Right forelimb (tissue), 1 donor: ENCODE data around the gene TNFAIP6.
"Not testable (repeated sequence)": the region's sequence is repeated elsewhere in the genome, so short reads cannot be mapped to it uniquely, and the experiment has no call there.

ENCODE experiments used
- DNase-seq: peaks from one replicate; pipeline ENCODE4 v3.0.0-alpha.2; 2018

The TNFAIP6 gene, protein sequence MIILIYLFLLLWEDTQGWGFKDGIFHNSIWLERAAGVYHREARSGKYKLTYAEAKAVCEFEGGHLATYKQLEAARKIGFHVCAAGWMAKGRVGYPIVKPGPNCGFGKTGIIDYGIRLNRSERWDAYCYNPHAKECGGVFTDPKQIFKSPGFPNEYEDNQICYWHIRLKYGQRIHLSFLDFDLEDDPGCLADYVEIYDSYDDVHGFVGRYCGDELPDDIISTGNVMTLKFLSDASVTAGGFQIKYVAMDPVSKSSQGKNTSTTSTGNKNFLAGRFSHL

DNA sequence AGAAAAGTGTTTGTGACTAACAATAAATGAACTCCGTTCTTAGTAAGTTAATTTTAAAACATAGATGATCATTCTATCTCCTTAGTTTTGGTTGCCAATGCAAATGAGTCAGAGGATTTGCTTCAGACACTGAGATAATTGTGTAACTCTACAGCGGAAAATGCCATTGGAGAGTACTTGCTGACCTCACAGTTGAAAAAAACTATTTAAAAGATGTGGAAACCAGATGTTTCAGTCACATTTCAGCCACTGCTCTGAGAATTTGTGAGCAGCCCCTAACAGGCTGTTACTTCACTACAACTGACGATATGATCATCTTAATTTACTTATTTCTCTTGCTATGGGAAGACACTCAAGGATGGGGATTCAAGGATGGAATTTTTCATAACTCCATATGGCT is at the start of gene TNFAIP6:
Gene TNFAIP6, plus strand, starts transcription at position 234 of the 400 bp plus-strand sequence. Its CDS starts 75 bp downstream, at position 309.
- no peak for DNase-seq

GRCh38 chr2:151310313-151310712 is 47.1 kb upstream of the TNFAIP6 start:
- DNase-seq = not testable (repeated sequence)

DNA sequence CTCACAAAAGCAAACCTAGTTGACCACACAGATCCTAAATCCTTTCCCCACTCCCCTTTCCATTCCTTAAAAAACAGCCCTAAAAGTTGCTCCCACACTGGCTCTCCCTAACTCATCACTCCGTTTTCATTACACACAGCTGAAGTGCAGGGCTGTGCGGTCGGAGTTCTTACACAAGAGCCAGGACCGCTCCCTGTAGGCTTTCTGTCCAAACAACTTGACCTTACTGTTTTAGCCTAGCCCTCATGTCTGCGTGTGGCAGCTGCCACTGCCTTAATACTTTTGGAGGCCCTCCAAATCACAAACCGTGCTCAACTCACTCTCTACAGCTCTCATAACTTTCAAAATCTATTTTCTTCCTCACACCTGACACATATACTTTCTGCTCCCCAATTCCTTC is 45.0 kb upstream of the TNFAIP6 start:
- not testable (repeated sequence) for DNase-seq

- no peak for DNase-seq
Measured at GRCh38 chr2:151315381-151315903, 42.0 kb upstream of the TNFAIP6 start.

- DNase-seq = no peak
Measured at GRCh38 chr2:151325581-151326095, 31.8 kb upstream of the TNFAIP6 start.

DNA sequence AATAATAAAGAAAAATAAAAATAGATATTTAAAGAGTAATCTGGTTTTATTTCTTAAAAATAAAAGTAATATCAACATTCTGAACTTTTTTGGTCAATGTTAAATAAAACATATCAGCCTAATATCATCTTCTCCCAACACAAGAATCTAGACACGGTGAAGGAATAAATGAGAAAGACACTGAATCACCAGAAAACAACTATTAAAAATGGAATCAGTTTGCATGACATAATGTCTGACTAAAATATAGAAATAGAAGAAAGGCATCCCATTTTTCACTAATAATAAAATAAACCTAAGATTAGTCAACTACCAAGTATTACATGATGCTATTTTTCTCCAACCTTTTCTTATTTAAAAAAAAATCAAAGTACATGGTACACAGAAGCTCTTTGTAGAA is 30.8 kb upstream of the TNFAIP6 start:
- no peak for DNase-seq

- no peak for DNase-seq
Measured at GRCh38 chr2:151329998-151330397, 27.4 kb upstream of the TNFAIP6 start.

DNA sequence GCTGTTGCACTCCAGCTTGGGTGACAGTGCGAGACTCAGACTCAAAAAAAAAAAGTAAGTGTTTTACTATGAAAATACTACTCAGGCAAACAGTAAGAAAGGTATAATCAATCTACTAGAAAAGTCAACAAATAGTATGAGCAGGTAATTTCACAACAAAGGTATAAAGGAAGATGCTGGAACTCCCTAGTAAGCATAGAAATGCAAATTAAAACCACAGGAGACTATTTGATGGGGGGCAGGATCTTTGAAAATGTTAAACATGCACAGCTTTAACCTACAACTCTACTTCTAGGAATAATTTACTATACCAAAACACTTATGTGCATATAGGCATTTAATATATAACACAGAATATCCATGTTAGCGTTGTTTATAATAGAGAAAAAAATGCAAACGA is 24.3 kb upstream of the TNFAIP6 start:
- DNase-seq = no peak

GRCh38 chr2:151334082-151334815 is 23.1 kb upstream of the TNFAIP6 start:
- DNase-seq = no peak

GRCh38 chr2:151336863-151337371 is 20.5 kb upstream of the TNFAIP6 start:
- DNase-seq = no peak

DNA sequence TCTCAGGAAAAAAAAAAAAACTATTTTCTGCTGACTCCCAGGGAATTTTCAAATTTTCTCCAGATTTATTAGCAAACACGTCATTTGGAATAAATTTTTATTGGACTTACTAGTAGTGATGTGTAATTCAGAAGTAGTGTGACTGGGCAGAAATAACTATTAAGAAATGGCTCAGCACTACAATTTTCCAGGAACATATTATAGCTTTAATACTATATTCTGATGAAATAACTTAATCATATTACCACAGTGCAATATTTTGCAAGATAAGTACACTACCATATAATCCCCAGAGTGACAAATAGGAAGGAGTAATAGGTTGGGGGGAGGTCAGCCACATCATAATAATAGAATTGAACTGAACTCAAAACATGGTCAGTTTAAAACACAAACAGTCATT is 19.7 kb upstream of the TNFAIP6 start:
- no peak for DNase-seq

GRCh38 chr2:151338115-151338514 is 19.3 kb upstream of the TNFAIP6 start:
- no peak for DNase-seq

- no peak for DNase-seq
Measured at GRCh38 chr2:151343073-151343472, 14.3 kb upstream of the TNFAIP6 start.

GRCh38 chr2:151344191-151344590 is 13.2 kb upstream of the TNFAIP6 start:
- not testable (repeated sequence) for DNase-seq

- no peak for DNase-seq
Measured at GRCh38 chr2:151344906-151345305, 12.5 kb upstream of the TNFAIP6 start.

DNA sequence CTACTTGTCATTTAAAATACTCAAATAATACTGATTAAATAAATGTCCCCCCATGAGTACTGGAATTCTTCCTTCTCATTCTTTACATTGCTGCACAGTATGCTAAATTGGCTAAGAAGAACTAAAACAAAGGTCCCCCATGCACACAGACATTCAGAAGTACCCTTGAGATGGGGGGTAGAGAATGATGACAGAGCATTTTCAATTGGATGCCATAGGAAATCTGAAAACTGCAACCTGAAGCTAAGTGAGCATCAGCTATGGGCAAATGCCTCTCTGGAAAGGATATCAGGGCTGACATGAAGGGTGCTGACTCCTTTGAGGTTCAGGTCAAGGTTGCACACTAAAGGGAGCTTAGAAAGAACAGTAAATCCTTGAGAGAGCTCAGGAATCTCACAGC is 10.1 kb upstream of the TNFAIP6 start:
- no peak for DNase-seq

GRCh38 chr2:151347906-151348305 is 9.5 kb upstream of the TNFAIP6 start:
- no peak for DNase-seq

GRCh38 chr2:151350579-151351195 is 6.7 kb upstream of the TNFAIP6 start:
- DNase-seq = no peak

DNA sequence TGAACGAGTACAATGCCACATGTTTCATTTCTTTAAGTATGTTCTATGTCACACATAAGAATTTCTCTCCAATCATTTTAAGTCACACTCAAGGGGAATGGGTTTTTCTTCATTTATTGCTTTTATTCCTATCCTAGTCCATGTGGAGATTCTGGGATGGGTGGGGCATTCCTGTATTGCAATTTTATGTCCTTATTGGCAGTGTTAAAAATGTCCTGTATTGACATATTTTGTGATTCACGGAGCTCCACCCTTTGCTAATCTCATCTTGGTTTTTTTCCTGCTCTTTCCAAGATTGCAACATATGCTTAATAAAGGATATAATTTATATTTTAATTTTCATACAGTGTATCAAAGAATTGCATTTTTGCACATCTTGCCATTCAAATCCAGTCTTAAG is 3.4 kb upstream of the TNFAIP6 start:
- DNase-seq = no peak

DNA sequence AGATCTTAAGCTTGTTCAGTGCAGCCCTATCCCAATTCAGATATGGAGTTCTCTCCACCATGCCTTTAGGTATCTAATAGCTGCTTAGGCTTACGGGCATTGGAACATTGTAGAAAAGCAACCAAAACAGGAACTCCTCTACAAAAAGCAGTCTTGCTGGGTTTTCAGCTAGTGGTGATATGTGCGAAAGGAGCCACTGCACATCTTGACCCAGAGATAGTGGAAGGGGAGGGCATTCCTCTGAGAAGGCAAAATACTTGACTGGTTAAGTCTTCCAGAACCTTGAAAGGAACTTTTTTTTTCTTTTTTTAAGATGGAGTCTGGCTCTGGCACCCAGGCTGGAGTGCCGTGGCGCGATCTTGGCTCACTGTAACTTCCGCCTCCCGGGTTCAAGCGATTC is 2.6 kb upstream of the TNFAIP6 start:
- no peak for DNase-seq

DNA sequence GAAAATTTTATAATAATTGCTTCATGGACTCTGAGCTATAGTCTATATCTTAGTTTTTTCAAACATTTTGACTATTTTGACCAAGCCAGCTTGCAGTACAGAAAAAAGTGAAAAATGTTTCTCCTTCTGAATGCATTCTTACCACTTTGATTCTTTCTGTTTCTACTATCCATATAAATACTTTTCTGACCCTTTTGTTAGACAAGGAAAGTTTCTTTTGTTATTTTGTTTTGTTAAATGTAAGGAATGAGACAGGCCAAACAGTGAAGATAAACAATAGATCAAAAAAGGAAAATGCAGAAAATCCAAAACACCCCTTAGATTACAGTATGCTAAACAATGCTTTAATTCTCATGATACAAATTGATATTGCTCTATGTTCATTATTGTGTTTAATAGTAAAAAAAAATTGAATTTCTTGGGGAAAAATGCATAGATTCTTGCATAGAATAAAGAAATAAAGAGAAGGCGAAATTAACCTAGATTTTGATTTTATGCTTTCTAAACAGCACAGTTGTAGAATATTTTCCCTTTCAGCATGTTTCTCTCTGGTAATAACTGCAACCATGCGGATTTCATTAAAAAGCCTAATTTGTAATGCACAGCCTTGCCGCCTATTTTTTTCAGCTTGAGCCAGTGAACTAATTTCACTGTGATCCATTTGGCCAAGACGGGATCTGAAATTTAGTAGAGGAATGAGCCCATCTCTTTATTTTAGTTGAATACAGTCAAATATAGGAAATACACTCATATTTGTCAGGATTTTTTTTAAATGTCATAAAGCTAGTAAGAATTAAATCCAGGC is 976 bp downstream of the TNFAIP6 start:
- no peak for DNase-seq

DNA sequence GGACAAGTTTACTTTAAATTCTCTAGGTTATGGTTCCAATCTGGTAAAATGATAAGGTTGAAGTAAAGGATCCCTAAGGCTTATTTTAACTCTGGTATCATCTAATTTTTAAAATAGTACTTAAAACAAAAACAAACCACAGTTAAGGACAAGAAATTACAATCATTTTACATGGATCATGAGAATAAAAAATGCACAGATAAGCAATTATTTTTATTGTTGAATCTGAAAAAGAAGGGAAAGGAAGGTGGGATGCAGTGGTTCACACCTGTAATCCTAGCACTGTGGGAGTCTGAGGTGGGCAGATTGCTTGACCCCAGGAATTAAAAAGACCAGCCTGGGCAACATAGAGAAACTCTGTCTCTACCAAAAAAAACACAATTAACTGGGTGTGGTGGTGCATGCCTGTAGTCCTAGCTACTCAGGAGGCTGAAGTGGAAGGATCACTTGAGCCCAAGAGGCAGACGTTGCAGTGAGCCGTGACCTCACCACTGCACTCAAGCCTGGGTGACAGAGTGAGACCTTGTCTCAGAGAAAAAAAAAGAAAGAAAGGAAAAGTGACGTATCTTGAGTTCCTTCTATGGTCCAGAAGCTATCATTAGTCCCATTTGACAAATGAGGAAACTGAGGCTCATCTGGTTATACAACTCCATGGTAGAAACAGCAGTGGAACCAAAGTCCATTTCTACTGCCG is 2.5 kb downstream of the TNFAIP6 start:
- no peak for DNase-seq
